Stimulated activated CD8-positive, alpha-beta memory T cell treated with anti-CD3 and anti-CD28 coated beads, Interleukin-7, amount 100 ng/mL, for 48 hours (primary cell): Measurements from ENCODE around the gene KLC3.
"Not testable (repeated sequence)": the region's sequence is repeated elsewhere in the genome, so short reads cannot be mapped to it uniquely, and the experiment has no call there.

ENCODE experiments used
- DNase-seq, 2 donors: peaks; one replicate each; pipeline ENCODE4 v3.0.0-alpha.2; 2020; ENCODE audit warnings: low read depth in 1 of 2; ENCODE audit errors: extremely low read depth in 1 of 2

KLC3 gene

GRCh38 chr19:45315304-45315703, 25.2 kb upstream of the KLC3 start:
- DNase-seq, result no peak

GRCh38 chr19:45320997-45321775, 19.4 kb upstream of the KLC3 start:
- DNase-seq, result no peak

GRCh38 chr19:45321848-45322247, 18.7 kb upstream of the KLC3 start:
- DNase-seq, result no peak

GRCh38 chr19:45322311-45322710, 18.2 kb upstream of the KLC3 start:
- DNase-seq, result no peak

GRCh38 chr19:45322744-45323281, 17.7 kb upstream of the KLC3 start, which contains the start of gene CKM:
Gene CKM (minus strand): TSS chr19:45322875. CDS start chr19:45319713, 3,162 bp downstream.
- no peak for DNase-seq

- no peak for DNase-seq
These were observed 16.9 kb upstream of the KLC3 start for GRCh38 chr19:45323671-45324081.

GRCh38 chr19:45324349-45324907, 16.1 kb upstream of the KLC3 start:
- no peak for DNase-seq

GRCh38 chr19:45327404-45328143, 13.0 kb upstream of the KLC3 start:
- DNase-seq, result no peak

GRCh38 chr19:45331411-45331810, 9.1 kb upstream of the KLC3 start:
- no peak for DNase-seq

- DNase-seq, result no peak
These were observed 6.8 kb upstream of the KLC3 start for GRCh38 chr19:45333609-45334303.

GRCh38 chr19:45334881-45335280, 5.7 kb upstream of the KLC3 start:
- not testable (repeated sequence) for DNase-seq

GRCh38 chr19:45336696-45337251, 3.8 kb upstream of the KLC3 start:
- DNase-seq, result no peak

GRCh38 chr19:45339629-45340028, 921 bp upstream of the KLC3 start:
- DNase-seq, result no peak

GRCh38 chr19:45340899-45341453, 426 bp downstream of the KLC3 start:
- no peak for DNase-seq

GRCh38 chr19:45342911-45343310, 2.4 kb downstream of the KLC3 start:
- DNase-seq, result no peak

GRCh38 chr19:45344621-45345505, 4.3 kb downstream of the KLC3 start:
- no peak for DNase-seq

- DNase-seq, result no peak
These were observed 4.9 kb downstream of the KLC3 start for GRCh38 chr19:45345506-45345860.

- DNase-seq, result no peak
These were observed 5.9 kb downstream of the KLC3 start for GRCh38 chr19:45346449-45346848.

GRCh38 chr19:45347570-45348366, 7.2 kb downstream of the KLC3 start:
- DNase-seq, result no peak
